GM23338 (cell line): ENCODE data around the gene PALLD. TPM values are rescaled to one million over a fixed set of nuclear protein-coding genes. Genes with fewer than 3 reads are reported as not detected.

Experiments used
- ATAC-seq: fragments of 200-7000 bp; cut with Tn5 transposase; 3 replicates; pipeline ENCODE4 v1.9.1; 2020
- DNase-seq: peaks from one replicate; pipeline ENCODE4 v3.0.0-alpha.2; 2015; ENCODE audit warnings: low spot score
- H2AFZ ChIP-seq: fragments of 200-600 bp; sonication (generic); 2 replicates; pipeline ENCODE4 v1.8.0; 2016; ENCODE audit warnings: antibody characterized with exemption, mild to moderate bottlenecking, moderate library complexity
- H3F3A ChIP-seq: fragments of 200-600 bp; sonication (generic); replicated peaks from 2 replicates; pipeline ENCODE4 v1.8.0; 2017; ENCODE audit warnings: antibody characterized with exemption, mixed run types, low read depth
- H3K27ac ChIP-seq: fragments of 200-600 bp; sonication (generic); 2 replicates; pipeline ENCODE4 v1.6.1; 2016; ENCODE audit warnings: low read depth
- H3K27me3 ChIP-seq: fragments of 200-600 bp; sonication (generic); 2 replicates; pipeline ENCODE4 v1.8.0; 2016; ENCODE audit warnings: mild to moderate bottlenecking, mixed run types, moderate library complexity; ENCODE audit not compliant: insufficient read depth
- H3K36me3 ChIP-seq: fragments of 200-600 bp; sonication (generic); 2 replicates; pipeline ENCODE4 v1.8.0; 2016; ENCODE audit warnings: mild to moderate bottlenecking; ENCODE audit not compliant: insufficient read depth
- H3K4me1 ChIP-seq: fragments of 200-600 bp; sonication (generic); 2 replicates; pipeline ENCODE4 v1.8.0; 2016; ENCODE audit warnings: mild to moderate bottlenecking, moderate library complexity; ENCODE audit not compliant: insufficient read depth
- H3K4me2 ChIP-seq: fragments of 200-600 bp; sonication (generic); 2 replicates; pipeline ENCODE4 v1.7.1; 2017; ENCODE audit warnings: mixed run types
- H3K4me3 ChIP-seq: fragments of 200-600 bp; sonication (generic); 2 replicates; pipeline ENCODE4 v1.6.1; 2016; ENCODE audit warnings: mixed run types
- H3K79me2 ChIP-seq: fragments of 200-600 bp; sonication (generic); replicated peaks from 2 replicates; pipeline ENCODE4 v1.8.0; 2017; ENCODE audit warnings: mild to moderate bottlenecking; ENCODE audit not compliant: insufficient read depth
- H3K9me2 ChIP-seq: fragments of 200-600 bp; sonication (generic); 2 replicates; pipeline ENCODE4 v1.8.0; 2017; ENCODE audit not compliant: insufficient read depth
- H4K20me1 ChIP-seq: fragments of 200-600 bp; sonication (generic); replicated peaks from 2 replicates; pipeline ENCODE4 v1.8.0; 2017; ENCODE audit warnings: mild to moderate bottlenecking; ENCODE audit not compliant: insufficient read depth
- H3K27ac Mint-ChIP-seq: 2 replicates; pipeline ENCODE4 v1.8.0; 2020; ENCODE audit warnings: inconsistent platforms, mild to moderate bottlenecking, moderate library complexity, mixed read lengths
- H3K27me3 Mint-ChIP-seq: 3 replicates; pipeline ENCODE4 v1.8.0; 2022; ENCODE audit warnings: low read depth, mild to moderate bottlenecking, moderate library complexity, mixed read lengths, inconsistent platforms; ENCODE audit not compliant: insufficient read depth, poor library complexity
- H3K36me3 Mint-ChIP-seq: 3 replicates; pipeline ENCODE4 v1.8.0; 2021; ENCODE audit warnings: low read depth, mild to moderate bottlenecking, inconsistent platforms, moderate library complexity, mixed read lengths
- H3K4me1 Mint-ChIP-seq: 3 replicates; pipeline ENCODE4 v1.8.0; 2020; ENCODE audit warnings: mild to moderate bottlenecking, inconsistent platforms, mixed read lengths
- H3K4me3 Mint-ChIP-seq: 3 replicates; pipeline ENCODE4 v1.8.0; 2021; ENCODE audit warnings: moderate library complexity, mild to moderate bottlenecking, inconsistent platforms, mixed read lengths
- H3K9me3 Mint-ChIP-seq: 3 replicates; pipeline ENCODE4 v1.8.0; 2020; ENCODE audit warnings: moderate library complexity, mild to moderate bottlenecking, inconsistent platforms, mixed read lengths
- CREB1 ChIP-seq: fragments of 250-450 bp; sonication (Bioruptor Pico); IDR thresholded peaks from 2 replicates; pipeline ENCODE4 v1.5.0; 2020; ENCODE audit warnings: low read depth, mild to moderate bottlenecking, moderate library complexity
- EZH2 ChIP-seq: fragments of 200-600 bp; sonication (generic); IDR thresholded peaks from one replicate; pipeline ENCODE4 v1.8.0; 2017; ENCODE audit warnings: antibody characterized with exemption, mild to moderate bottlenecking, low read depth; ENCODE audit not compliant: unreplicated experiment
- EZH2phosphoT487 ChIP-seq: fragments of 200-600 bp; sonication (generic); IDR thresholded peaks from one replicate; pipeline ENCODE4 v1.8.1; 2018; ENCODE audit warnings: antibody characterized with exemption; ENCODE audit not compliant: unreplicated experiment
- JUNB ChIP-seq: IDR thresholded peaks from one replicate; pipeline ENCODE4 v1.6.1; 2016; ENCODE audit warnings: antibody characterized with exemption; ENCODE audit not compliant: unreplicated experiment
- NANOG ChIP-seq: IDR thresholded peaks from 2 replicates; pipeline ENCODE4 v1.6.1; 2016; ENCODE audit warnings: antibody characterized with exemption, borderline replicate concordance
- POLR2AphosphoS5 ChIP-seq: IDR thresholded peaks from 2 replicates; pipeline ENCODE4 v1.6.1; 2016; ENCODE audit warnings: antibody characterized with exemption, low read depth
- STAT1 ChIP-seq: IDR thresholded peaks from one replicate; pipeline ENCODE4 v1.6.1; 2016; ENCODE audit warnings: antibody characterized with exemption; ENCODE audit not compliant: unreplicated experiment
- ZNF331 ChIP-seq: fragments of 250-450 bp; sonication (Bioruptor Pico); IDR thresholded peaks from 2 replicates; pipeline ENCODE4 v1.5.0; 2020; ENCODE audit warnings: low read depth, mild to moderate bottlenecking, moderate library complexity
- polyA plus RNA-seq: library from polyadenylated mRNA; unstranded; fragments of >200 nt; fragmentation: Nextera tagmentation; extraction: Ambion mirVana; gene quantifications from 2 replicates; pipeline ENCODE4 v1.2.1, GENCODE V29; 2016
- total RNA-seq: library from RNA; depleted of rRNA; stranded (reverse); fragments of >200 nt; shearing (Covaris generic); gene quantifications from 2 replicates; pipeline ENCODE4 v1.2.3, GENCODE V29; 2014
- TF ChIP-seq, protein P1 (sequence below): IDR thresholded peaks from one replicate; pipeline ENCODE4 v1.6.1; 2018; ENCODE audit warnings: antibody characterized with exemption; ENCODE audit not compliant: unreplicated experiment
- TF ChIP-seq, protein P2 (sequence below), 2 experiments: fragments of 200-600 bp in 1 of 2; sonication (generic) in 1 of 2; conservative IDR thresholded peaks; 2 replicates each; pipeline versions ENCODE4 v1.5.1 to v1.6.1; 2016 to 2017; ENCODE audit warnings: antibody characterized with exemption in 2 of 2, low read depth in 2 of 2, mild to moderate bottlenecking in 2 of 2, moderate library complexity in 1 of 2
- TF ChIP-seq, protein P3 (sequence below): IDR thresholded peaks from 2 replicates; pipeline ENCODE4 v1.6.1; 2016; ENCODE audit warnings: antibody characterized with exemption

The PALLD gene
- total and polyA plus RNA-seq, 2 experiments from 2014 or later, result 13.1 to 30.2 TPM

DNA sequence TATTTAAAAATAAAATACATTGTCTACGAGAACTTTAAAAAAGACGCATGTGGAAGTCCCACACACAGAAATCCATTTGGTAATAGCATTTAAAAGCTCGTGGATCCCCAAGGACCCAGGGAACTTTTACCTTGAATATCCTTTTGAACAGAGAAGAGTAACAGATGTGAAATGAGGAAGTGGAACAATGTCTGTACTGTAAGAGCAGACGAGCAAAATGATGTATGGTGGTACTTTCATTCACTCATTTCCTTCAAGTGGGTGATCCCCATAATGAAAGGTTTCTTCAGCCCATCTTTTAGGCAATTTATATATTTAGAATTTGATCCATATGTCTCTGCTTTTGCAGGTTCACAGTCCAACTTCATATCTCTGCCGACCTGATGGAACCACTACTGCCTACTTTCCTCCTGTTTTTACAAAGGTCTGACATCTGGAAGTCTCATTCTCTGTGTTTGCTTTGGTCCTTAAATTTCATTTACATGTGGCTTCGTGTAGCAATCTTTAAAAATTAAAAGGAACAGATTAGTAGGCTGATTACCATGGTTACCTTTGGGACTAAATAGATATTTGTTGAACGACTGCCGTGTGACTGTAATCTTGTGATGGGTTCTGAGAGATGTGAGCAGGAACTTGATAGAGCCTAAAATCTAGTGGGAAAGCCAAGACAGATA, 188.4 kb downstream of the PALLD start (continued):
- TF ChIP-seq, protein P1, sequence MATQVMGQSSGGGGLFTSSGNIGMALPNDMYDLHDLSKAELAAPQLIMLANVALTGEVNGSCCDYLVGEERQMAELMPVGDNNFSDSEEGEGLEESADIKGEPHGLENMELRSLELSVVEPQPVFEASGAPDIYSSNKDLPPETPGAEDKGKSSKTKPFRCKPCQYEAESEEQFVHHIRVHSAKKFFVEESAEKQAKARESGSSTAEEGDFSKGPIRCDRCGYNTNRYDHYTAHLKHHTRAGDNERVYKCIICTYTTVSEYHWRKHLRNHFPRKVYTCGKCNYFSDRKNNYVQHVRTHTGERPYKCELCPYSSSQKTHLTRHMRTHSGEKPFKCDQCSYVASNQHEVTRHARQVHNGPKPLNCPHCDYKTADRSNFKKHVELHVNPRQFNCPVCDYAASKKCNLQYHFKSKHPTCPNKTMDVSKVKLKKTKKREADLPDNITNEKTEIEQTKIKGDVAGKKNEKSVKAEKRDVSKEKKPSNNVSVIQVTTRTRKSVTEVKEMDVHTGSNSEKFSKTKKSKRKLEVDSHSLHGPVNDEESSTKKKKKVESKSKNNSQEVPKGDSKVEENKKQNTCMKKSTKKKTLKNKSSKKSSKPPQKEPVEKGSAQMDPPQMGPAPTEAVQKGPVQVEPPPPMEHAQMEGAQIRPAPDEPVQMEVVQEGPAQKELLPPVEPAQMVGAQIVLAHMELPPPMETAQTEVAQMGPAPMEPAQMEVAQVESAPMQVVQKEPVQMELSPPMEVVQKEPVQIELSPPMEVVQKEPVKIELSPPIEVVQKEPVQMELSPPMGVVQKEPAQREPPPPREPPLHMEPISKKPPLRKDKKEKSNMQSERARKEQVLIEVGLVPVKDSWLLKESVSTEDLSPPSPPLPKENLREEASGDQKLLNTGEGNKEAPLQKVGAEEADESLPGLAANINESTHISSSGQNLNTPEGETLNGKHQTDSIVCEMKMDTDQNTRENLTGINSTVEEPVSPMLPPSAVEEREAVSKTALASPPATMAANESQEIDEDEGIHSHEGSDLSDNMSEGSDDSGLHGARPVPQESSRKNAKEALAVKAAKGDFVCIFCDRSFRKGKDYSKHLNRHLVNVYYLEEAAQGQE, result no peak
- TF ChIP-seq, protein P2, sequence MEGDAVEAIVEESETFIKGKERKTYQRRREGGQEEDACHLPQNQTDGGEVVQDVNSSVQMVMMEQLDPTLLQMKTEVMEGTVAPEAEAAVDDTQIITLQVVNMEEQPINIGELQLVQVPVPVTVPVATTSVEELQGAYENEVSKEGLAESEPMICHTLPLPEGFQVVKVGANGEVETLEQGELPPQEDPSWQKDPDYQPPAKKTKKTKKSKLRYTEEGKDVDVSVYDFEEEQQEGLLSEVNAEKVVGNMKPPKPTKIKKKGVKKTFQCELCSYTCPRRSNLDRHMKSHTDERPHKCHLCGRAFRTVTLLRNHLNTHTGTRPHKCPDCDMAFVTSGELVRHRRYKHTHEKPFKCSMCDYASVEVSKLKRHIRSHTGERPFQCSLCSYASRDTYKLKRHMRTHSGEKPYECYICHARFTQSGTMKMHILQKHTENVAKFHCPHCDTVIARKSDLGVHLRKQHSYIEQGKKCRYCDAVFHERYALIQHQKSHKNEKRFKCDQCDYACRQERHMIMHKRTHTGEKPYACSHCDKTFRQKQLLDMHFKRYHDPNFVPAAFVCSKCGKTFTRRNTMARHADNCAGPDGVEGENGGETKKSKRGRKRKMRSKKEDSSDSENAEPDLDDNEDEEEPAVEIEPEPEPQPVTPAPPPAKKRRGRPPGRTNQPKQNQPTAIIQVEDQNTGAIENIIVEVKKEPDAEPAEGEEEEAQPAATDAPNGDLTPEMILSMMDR (conservative IDR thresholded peaks at IDR 0.05; ENCODE audit: low read depth in 2 of 2), result no peak
- no peak for TF ChIP-seq ZNF331 (CRISPR knock-in tag)
- TF ChIP-seq NANOG, result no peak
- no peak for TF ChIP-seq EZH2
- TF ChIP-seq CREB1 (CRISPR knock-in tag), result no peak
- no peak for TF ChIP-seq JUNB
- no peak for TF ChIP-seq POLR2AphosphoS5

DNA sequence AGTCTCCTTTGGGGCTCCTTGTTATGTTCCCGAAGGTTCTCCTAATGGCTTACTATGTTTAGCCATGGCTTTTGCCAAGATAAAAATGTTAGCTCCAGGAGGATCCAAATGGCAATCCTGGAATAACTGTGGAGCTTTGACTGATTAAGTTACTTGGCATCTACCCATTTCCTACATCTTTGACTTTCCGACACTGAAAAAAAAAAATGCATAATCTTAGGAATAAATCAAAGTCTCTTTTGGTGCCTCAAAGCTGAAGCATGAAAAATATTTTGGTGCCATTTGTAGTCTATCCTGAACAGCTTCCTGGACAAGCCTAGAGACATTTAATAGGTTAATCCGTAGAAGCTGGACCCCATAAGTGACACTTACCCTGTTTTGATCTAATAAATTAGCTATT, 191.7 kb downstream of the PALLD start:
- Histone ChIP-seq H4K20me1 (no peaks in the 10 kb centered on the region), H3F3A (no peaks in the 10 kb centered on the region), H3K79me2 (no peaks in the 10 kb centered on the region), H3K4me3 (no peak overlapping the region), H3K27me3 (no peaks in the 10 kb centered on the region), H3K27ac (no peak overlapping the region), H2AFZ (no peak overlapping the region), H3K9me2 (no peaks in the 10 kb centered on the region), H3K4me2 (no peak overlapping the region), H3K4me1 (peaks cover 4% of the 10 kb centered on the region; the same call in 1 of the 2 replicates), H3K36me3 (no peaks in the 10 kb centered on the region)
- Mint-ChIP-seq H3K4me3 (no peak overlapping the region), H3K27ac (no peak overlapping the region), H3K4me1 (peaks cover 19% of the 10 kb centered on the region), H3K9me3 (no peaks in the 10 kb centered on the region), H3K27me3 (no peaks in the 10 kb centered on the region), H3K36me3 (no peaks in the 10 kb centered on the region; the same call in 2 of the 3 replicates)
- DNase-seq (no peak), ATAC-seq (no peak)
- TF ChIP-seq ZNF331 (CRISPR knock-in tag) (no peak), JUNB (no peak), EZH2 (no peak), NANOG (no peak), STAT1 (no peak), EZH2phosphoT487 (no peak)
- TF ChIP-seq, protein P1, result no peak
- TF ChIP-seq, protein P2 (conservative IDR thresholded peaks at IDR 0.05; ENCODE audit: low read depth in 2 of 2), result no peak
- TF ChIP-seq, protein P3, sequence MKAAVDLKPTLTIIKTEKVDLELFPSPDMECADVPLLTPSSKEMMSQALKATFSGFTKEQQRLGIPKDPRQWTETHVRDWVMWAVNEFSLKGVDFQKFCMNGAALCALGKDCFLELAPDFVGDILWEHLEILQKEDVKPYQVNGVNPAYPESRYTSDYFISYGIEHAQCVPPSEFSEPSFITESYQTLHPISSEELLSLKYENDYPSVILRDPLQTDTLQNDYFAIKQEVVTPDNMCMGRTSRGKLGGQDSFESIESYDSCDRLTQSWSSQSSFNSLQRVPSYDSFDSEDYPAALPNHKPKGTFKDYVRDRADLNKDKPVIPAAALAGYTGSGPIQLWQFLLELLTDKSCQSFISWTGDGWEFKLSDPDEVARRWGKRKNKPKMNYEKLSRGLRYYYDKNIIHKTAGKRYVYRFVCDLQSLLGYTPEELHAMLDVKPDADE, result no peak
